ENCODE data around the gene ITPR3. TPM values are rescaled to one million over a fixed set of nuclear protein-coding genes. Genes with fewer than 3 reads are reported as not detected.
A peak's percentile ranks its signal among the peaks of the same experiment; 100 is the strongest.

The ITPR3 gene
- total RNA-seq, 1 donor from 2014 or later = 17.7 TPM

DNA sequence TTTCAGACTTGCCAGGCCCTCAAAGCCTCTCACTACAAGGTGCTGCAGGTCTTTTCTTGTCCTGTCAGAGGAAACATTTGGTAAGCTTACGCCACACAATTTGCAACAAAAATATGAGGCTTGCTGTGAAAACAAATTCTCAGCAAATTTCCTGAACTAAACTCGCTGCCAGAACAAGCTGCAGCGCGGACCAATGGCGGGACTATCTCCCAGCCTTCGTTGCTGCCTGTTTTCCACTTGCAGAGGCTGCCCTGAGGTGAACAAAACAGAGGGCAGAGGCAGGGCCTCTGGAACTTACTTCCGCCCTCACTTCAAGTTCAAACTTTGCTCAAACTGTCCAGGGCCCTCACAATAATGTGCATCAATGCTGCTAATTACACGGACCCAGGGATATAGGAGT lies 78.0 kb downstream of the ITPR3 start:
- H4K20me1 ChIP-seq (ENCODE audit: insufficient read depth, low read length) = peaks cover 4% of the 10 kb centered on the region
- no peaks in the 10 kb centered on the region for H3K79me2 ChIP-seq (ENCODE audit: insufficient read depth, low read length)
- no peak overlapping the region for H2AFZ ChIP-seq (ENCODE audit: low read depth, low read length)
- H3K4me3 ChIP-seq (ENCODE audit: insufficient read depth, low read depth, low read length) = no peak overlapping the region
- H3K36me3 ChIP-seq (ENCODE audit: insufficient read depth, low read length) = no peaks in the 10 kb centered on the region
- H3K9ac ChIP-seq (ENCODE audit: low read length) = no peak overlapping the region
- H3K27ac Mint-ChIP-seq (ENCODE audit: unreplicated experiment) = no peak overlapping the region
- TF ChIP-seq, protein P1, sequence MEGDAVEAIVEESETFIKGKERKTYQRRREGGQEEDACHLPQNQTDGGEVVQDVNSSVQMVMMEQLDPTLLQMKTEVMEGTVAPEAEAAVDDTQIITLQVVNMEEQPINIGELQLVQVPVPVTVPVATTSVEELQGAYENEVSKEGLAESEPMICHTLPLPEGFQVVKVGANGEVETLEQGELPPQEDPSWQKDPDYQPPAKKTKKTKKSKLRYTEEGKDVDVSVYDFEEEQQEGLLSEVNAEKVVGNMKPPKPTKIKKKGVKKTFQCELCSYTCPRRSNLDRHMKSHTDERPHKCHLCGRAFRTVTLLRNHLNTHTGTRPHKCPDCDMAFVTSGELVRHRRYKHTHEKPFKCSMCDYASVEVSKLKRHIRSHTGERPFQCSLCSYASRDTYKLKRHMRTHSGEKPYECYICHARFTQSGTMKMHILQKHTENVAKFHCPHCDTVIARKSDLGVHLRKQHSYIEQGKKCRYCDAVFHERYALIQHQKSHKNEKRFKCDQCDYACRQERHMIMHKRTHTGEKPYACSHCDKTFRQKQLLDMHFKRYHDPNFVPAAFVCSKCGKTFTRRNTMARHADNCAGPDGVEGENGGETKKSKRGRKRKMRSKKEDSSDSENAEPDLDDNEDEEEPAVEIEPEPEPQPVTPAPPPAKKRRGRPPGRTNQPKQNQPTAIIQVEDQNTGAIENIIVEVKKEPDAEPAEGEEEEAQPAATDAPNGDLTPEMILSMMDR (IDR thresholded peaks at IDR 0.05; ENCODE audit: insufficient read depth, low read depth, low read length) = no peak
- no peak for TF ChIP-seq EZH2 (IDR thresholded peaks at IDR 0.05; ENCODE audit: insufficient read depth, low read length)
- H3K9me3 ChIP-seq (ENCODE audit: insufficient read depth, low read depth, low read length) = no peaks in the 10 kb centered on the region
- H3K27me3 Mint-ChIP-seq (ENCODE audit: low read depth, unreplicated experiment) = no peaks in the 10 kb centered on the region
- H3K4me1 Mint-ChIP-seq (ENCODE audit: low read depth, unreplicated experiment) = peaks cover 18% of the 10 kb centered on the region
- no peak overlapping the region for H3K27ac ChIP-seq (ENCODE audit: low read depth, low read length)
- peaks cover 29% of the 10 kb centered on the region for H3K4me1 ChIP-seq (ENCODE audit: insufficient read depth, low read length)
- H3K9me3 Mint-ChIP-seq (ENCODE audit: unreplicated experiment) = no peaks in the 10 kb centered on the region
- no peaks in the 10 kb centered on the region for H3K27me3 ChIP-seq (ENCODE audit: insufficient read depth, low read length)
- DNase-seq (ENCODE audit: low read depth) (no peak), FAIRE-seq (no peak)
- H3K36me3 Mint-ChIP-seq (ENCODE audit: low read depth, unreplicated experiment) = peaks cover 3% of the 10 kb centered on the region
- H3K4me2 ChIP-seq (ENCODE audit: low read length) = no peak overlapping the region
- no peak overlapping the region for H3K4me3 Mint-ChIP-seq (ENCODE audit: unreplicated experiment)

DNA sequence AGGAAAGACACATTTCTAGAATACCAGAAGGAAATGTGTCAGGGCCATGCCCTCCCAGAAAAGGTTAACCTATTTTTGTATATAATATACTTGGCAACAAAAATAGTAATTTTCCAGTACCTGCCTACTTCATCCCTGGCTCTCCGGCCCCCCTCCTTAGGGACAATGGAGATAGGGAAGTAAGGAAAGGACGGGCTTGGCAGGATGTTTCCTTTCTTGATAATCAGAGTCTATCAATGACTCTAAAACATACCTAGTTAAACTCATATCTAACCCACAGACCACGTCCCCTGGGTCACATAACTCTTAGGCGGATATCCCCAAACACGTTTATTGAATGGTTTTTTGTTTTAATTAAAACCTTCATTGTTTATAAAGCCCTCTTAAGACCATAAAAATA lies 78.6 kb downstream of the ITPR3 start:
- FAIRE-seq (no peak), DNase-seq (ENCODE audit: low read depth) (no peak)
- H3K27ac Mint-ChIP-seq (ENCODE audit: unreplicated experiment) = no peak overlapping the region
- peaks cover 5% of the 10 kb centered on the region for H3K36me3 Mint-ChIP-seq (ENCODE audit: low read depth, unreplicated experiment)
- H3K27me3 Mint-ChIP-seq (ENCODE audit: low read depth, unreplicated experiment) = no peaks in the 10 kb centered on the region
- peaks cover 23% of the 10 kb centered on the region for H3K4me1 ChIP-seq (ENCODE audit: insufficient read depth, low read length)
- no peak overlapping the region for H3K27ac ChIP-seq (ENCODE audit: low read depth, low read length)
- no peak overlapping the region for H3K4me3 Mint-ChIP-seq (ENCODE audit: unreplicated experiment)
- no peaks in the 10 kb centered on the region for H3K9me3 ChIP-seq (ENCODE audit: insufficient read depth, low read depth, low read length)
- TF ChIP-seq, protein P1 (IDR thresholded peaks at IDR 0.05; ENCODE audit: insufficient read depth, low read depth, low read length) = no peak
- no peak for TF ChIP-seq EZH2 (IDR thresholded peaks at IDR 0.05; ENCODE audit: insufficient read depth, low read length)
- peaks cover 15% of the 10 kb centered on the region for H3K4me1 Mint-ChIP-seq (ENCODE audit: low read depth, unreplicated experiment)
- no peaks in the 10 kb centered on the region for H3K36me3 ChIP-seq (ENCODE audit: insufficient read depth, low read length)
- H3K79me2 ChIP-seq (ENCODE audit: insufficient read depth, low read length) = no peaks in the 10 kb centered on the region
- H3K4me3 ChIP-seq (ENCODE audit: insufficient read depth, low read depth, low read length) = no peak overlapping the region
- H3K4me2 ChIP-seq (ENCODE audit: low read length) = no peak overlapping the region
- H3K9me3 Mint-ChIP-seq (ENCODE audit: unreplicated experiment) = no peaks in the 10 kb centered on the region
- no peak overlapping the region for H2AFZ ChIP-seq (ENCODE audit: low read depth, low read length)
- H4K20me1 ChIP-seq (ENCODE audit: insufficient read depth, low read length) = peaks cover 4% of the 10 kb centered on the region
- no peak overlapping the region for H3K9ac ChIP-seq (ENCODE audit: low read length)
- no peaks in the 10 kb centered on the region for H3K27me3 ChIP-seq (ENCODE audit: insufficient read depth, low read length)

DNA sequence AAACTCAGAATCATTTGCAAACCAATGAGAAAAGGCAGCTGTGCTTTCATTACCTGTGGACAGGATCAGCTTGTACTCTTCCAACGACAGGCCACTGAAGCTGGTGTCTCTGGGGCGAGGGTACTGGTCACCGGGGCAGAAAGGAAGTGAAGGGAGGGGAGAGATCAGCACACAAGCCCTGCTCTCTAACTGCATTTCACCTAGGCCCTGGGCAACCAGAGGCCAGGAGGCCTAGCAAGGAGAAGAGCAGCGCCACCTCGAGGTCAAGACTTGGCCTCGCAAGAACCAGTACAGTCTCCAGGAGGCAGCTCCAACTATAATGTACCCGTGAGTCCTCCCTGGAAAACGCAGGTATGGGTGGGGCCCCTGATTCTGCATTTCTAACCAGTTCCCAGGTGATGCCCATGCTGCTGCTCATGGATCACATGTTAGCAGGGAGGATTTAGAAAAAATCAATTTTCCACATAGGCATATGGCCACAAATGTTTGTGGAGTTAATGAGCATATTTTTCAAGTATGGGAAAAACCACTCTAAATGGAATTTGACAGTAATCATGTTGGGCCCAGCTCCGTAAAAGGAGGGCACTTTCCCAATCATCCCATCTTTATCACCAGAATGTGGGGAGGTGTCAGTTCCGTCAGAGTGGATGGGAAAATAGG lies 79.4 kb downstream of the ITPR3 start:
- no peak overlapping the region for H3K4me3 Mint-ChIP-seq (ENCODE audit: unreplicated experiment)
- H3K79me2 ChIP-seq (ENCODE audit: insufficient read depth, low read length) = no peaks in the 10 kb centered on the region
- peaks cover 20% of the 10 kb centered on the region for H3K4me1 Mint-ChIP-seq (ENCODE audit: low read depth, unreplicated experiment)
- FAIRE-seq (no peak), DNase-seq (ENCODE audit: low read depth) (peak; percentile 36)
- H3K27ac Mint-ChIP-seq (ENCODE audit: unreplicated experiment) = no peak overlapping the region
- no peak overlapping the region for H3K9ac ChIP-seq (ENCODE audit: low read length)
- TF ChIP-seq, protein P1 (IDR thresholded peaks at IDR 0.05; ENCODE audit: insufficient read depth, low read depth, low read length) = peak; percentile 65
- no peak for TF ChIP-seq EZH2 (IDR thresholded peaks at IDR 0.05; ENCODE audit: insufficient read depth, low read length)
- H3K4me1 ChIP-seq (ENCODE audit: insufficient read depth, low read length) = peaks cover 15% of the 10 kb centered on the region
- no peak overlapping the region for H3K4me3 ChIP-seq (ENCODE audit: insufficient read depth, low read depth, low read length)
- H3K4me2 ChIP-seq (ENCODE audit: low read length) = no peak overlapping the region
- H3K9me3 Mint-ChIP-seq (ENCODE audit: unreplicated experiment) = no peaks in the 10 kb centered on the region
- H4K20me1 ChIP-seq (ENCODE audit: insufficient read depth, low read length) = peaks cover 4% of the 10 kb centered on the region
- no peaks in the 10 kb centered on the region for H3K9me3 ChIP-seq (ENCODE audit: insufficient read depth, low read depth, low read length)
- no peaks in the 10 kb centered on the region for H3K36me3 ChIP-seq (ENCODE audit: insufficient read depth, low read length)
- no peaks in the 10 kb centered on the region for H3K27me3 Mint-ChIP-seq (ENCODE audit: low read depth, unreplicated experiment)
- H3K36me3 Mint-ChIP-seq (ENCODE audit: low read depth, unreplicated experiment) = peaks cover 5% of the 10 kb centered on the region
- no peak overlapping the region for H2AFZ ChIP-seq (ENCODE audit: low read depth, low read length)
- no peaks in the 10 kb centered on the region for H3K27me3 ChIP-seq (ENCODE audit: insufficient read depth, low read length)
- H3K27ac ChIP-seq (ENCODE audit: low read depth, low read length) = no peak overlapping the region
